ENCODE data around the gene GPC1.

The GPC1 gene

GRCh38 chr2:240426845-240427721 is 8.4 kb upstream of the GPC1 start:
- no peak for TF ChIP-seq POLR2A (IDR thresholded peaks at IDR 0.05; ENCODE audit: low read length)

GRCh38 chr2:240427729-240428128 is 7.7 kb upstream of the GPC1 start:
- DNase-seq = no peak
- TF ChIP-seq POLR2A (IDR thresholded peaks at IDR 0.05; ENCODE audit: low read length) = no peak
- TF ChIP-seq GATA1 (IDR thresholded peaks at IDR 0.05; ENCODE audit: low read depth, low read length) = no peak

More at GRCh38 chr2:240426845-240427721, 8.4 kb upstream of the GPC1 start:
- DNase-seq = no peak

GRCh38 chr2:240428245-240428644 is 7.2 kb upstream of the GPC1 start:
- DNase-seq = no peak
- no peak for TF ChIP-seq POLR2A (IDR thresholded peaks at IDR 0.05; ENCODE audit: low read length)
- TF ChIP-seq GATA1 (IDR thresholded peaks at IDR 0.05; ENCODE audit: low read depth, low read length) = no peak

GRCh38 chr2:240429341-240429871 is 6.1 kb upstream of the GPC1 start:
- TF ChIP-seq GATA1 (IDR thresholded peaks at IDR 0.05; ENCODE audit: low read depth, low read length) (no peak), POLR2A (IDR thresholded peaks at IDR 0.05; ENCODE audit: low read length) (no peak)
- DNase-seq = no peak

GRCh38 chr2:240429872-240430491 is 5.5 kb upstream of the GPC1 start:
- TF ChIP-seq POLR2A (IDR thresholded peaks at IDR 0.05; ENCODE audit: low read length) = no peak

GRCh38 chr2:240430595-240430994 is 4.9 kb upstream of the GPC1 start:
- DNase-seq = no peak
- TF ChIP-seq POLR2A (IDR thresholded peaks at IDR 0.05; ENCODE audit: low read length) (no peak), GATA1 (IDR thresholded peaks at IDR 0.05; ENCODE audit: low read depth, low read length) (no peak)

More at GRCh38 chr2:240429872-240430491, 5.5 kb upstream of the GPC1 start:
- no peak for DNase-seq

- no peak for DNase-seq
- TF ChIP-seq GATA1 (IDR thresholded peaks at IDR 0.05; ENCODE audit: low read depth, low read length) (no peak), POLR2A (IDR thresholded peaks at IDR 0.05; ENCODE audit: low read length) (no peak)
Observed at GRCh38 chr2:240431271-240431660, 4.2 kb upstream of the GPC1 start.

GRCh38 chr2:240431661-240432424 is 3.6 kb upstream of the GPC1 start:
- DNase-seq = no peak
- TF ChIP-seq POLR2A (IDR thresholded peaks at IDR 0.05; ENCODE audit: low read length) (no peak), GATA1 (IDR thresholded peaks at IDR 0.05; ENCODE audit: low read depth, low read length) (no peak)

- TF ChIP-seq POLR2A (IDR thresholded peaks at IDR 0.05; ENCODE audit: low read length) = no peak
- no peak for TF ChIP-seq GATA1 (IDR thresholded peaks at IDR 0.05; ENCODE audit: low read depth, low read length)
- no peak for DNase-seq
Observed at GRCh38 chr2:240432430-240432819, 3.0 kb upstream of the GPC1 start.

GRCh38 chr2:240432820-240433801 is 2.4 kb upstream of the GPC1 start:
- DNase-seq = no peak
- TF ChIP-seq POLR2A (IDR thresholded peaks at IDR 0.05; ENCODE audit: low read length) (no peak), GATA1 (IDR thresholded peaks at IDR 0.05; ENCODE audit: low read depth, low read length) (no peak)

GRCh38 chr2:240433973-240434727 is 1.3 kb upstream of the GPC1 start:
- no peak for DNase-seq
- TF ChIP-seq GATA1 (IDR thresholded peaks at IDR 0.05; ENCODE audit: low read depth, low read length) (no peak), POLR2A (IDR thresholded peaks at IDR 0.05; ENCODE audit: low read length) (no peak)

- peak; percentile 15 to 22 for DNase-seq
- TF ChIP-seq POLR2A (IDR thresholded peaks at IDR 0.05; ENCODE audit: low read length) (no peak), GATA1 (IDR thresholded peaks at IDR 0.05; ENCODE audit: low read depth, low read length) (no peak)
Observed at GRCh38 chr2:240434728-240435456, 571 bp upstream of the GPC1 start.

Measured in erythroblast (primary cell).